ENCODE results near the gene MPPED2.

DNA sequence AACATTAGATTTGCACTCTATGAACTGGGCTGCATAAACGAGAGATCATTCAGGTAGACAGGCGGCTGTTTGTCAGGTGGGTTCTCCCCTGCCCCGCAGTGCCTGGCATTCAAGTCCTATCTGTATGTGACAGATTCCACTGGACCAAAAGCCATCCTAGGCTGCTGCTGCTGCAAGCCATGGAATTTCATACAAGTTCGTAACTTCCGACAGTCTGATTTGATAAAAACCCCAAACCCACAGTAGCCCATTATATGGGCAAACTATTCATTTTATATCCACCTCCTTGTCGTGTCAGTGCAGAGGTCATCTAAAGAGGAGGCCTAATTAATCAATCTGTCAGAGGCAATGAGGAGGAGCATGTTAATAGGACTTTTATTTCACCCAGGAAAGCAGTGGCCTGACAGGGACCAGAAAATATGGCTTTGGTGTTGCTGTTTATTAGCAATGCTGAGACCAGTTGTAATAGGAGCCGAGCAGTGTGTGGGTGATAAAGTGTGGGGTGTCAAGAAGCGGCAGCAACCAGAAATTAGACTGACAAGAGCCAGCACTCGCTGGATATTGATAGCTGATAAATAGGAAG is 139.0 kb downstream of the MPPED2 start:
- TF ChIP-seq FOXA1 (IDR thresholded peaks at IDR 0.05) (no peak), ZNF384 (IDR thresholded peaks at IDR 0.05) (no peak), SP1 (IDR thresholded peaks at IDR 0.05) (no peak), LEF1 (IDR thresholded peaks at IDR 0.05; ENCODE audit: borderline replicate concordance) (no peak), BHLHE40 (IDR thresholded peaks at IDR 0.05; ENCODE audit: borderline replicate concordance) (no peak)
